Measurements from ENCODE around the gene CT47A1. TPM values are rescaled to one million over a fixed set of nuclear protein-coding genes. Genes with fewer than 3 reads are reported as not detected.

Gene CT47A1
- total RNA-seq, 4 donors from 2014 or later, result not detected

Small RNAs within 50 kb of the gene (small RNA-seq; reads per million reads assigned to genes)
- gene AL670379.1 (0 reads per million in 2 donors), gene AL670379.10 (0 reads per million in 2 donors), gene AL670379.11 (0 reads per million in 2 donors), gene AL670379.12 (0 reads per million in 2 donors), gene AL670379.2 (0 reads per million in 2 donors), gene AL670379.3 (0 reads per million in 2 donors), gene AL670379.4 (0 reads per million in 2 donors), gene AL670379.5 (0 reads per million in 2 donors), gene AL670379.6 (0 reads per million in 2 donors), gene AL670379.7 (0 reads per million in 2 donors), gene AL670379.8 (0 reads per million in 2 donors), gene AL670379.9 (0 reads per million in 2 donors)

Other genes with a start within 250 kb of the CT47A1 start
- gene CT47B1, start 109.9 kb downstream of the CT47A1 start, total RNA-seq, result not detected
- gene CT47A11, start 48.6 kb downstream of the CT47A1 start, total RNA-seq, result not detected
- gene CT47A10, start 43.7 kb downstream of the CT47A1 start, total RNA-seq, result not detected
- not detected for gene CT47A9, start 38.9 kb downstream of the CT47A1 start, total RNA-seq
- gene CT47A8, start 34.0 kb downstream of the CT47A1 start, total RNA-seq, result not detected
- not detected for gene CT47A7, start 29.2 kb downstream of the CT47A1 start, total RNA-seq
- gene CT47A6, start 24.3 kb downstream of the CT47A1 start, total RNA-seq, result not detected
- not detected for gene CT47A5, start 19.4 kb downstream of the CT47A1 start, total RNA-seq
- not detected for gene CT47A4, start 14.6 kb downstream of the CT47A1 start, total RNA-seq
- not detected for gene CT47A3, start 9.7 kb downstream of the CT47A1 start, total RNA-seq
- not detected for gene CT47A2, start 4.8 kb downstream of the CT47A1 start, total RNA-seq
- 1 to 10 TPM in 3 of 4 donors, not detected in 1; 1.9 to 4.0 (median 2.9) TPM for gene GLUD2, start 61.9 kb upstream of the CT47A1 start, total RNA-seq

All from Peyer's patch (tissue), 4 donors.